Epidermal melanocyte (primary cell): Measurements from ENCODE around the gene C19orf85.
"Not testable (repeated sequence)": the region's sequence is repeated elsewhere in the genome, so short reads cannot be mapped to it uniquely, and the experiment has no call there.

Experiments used
- DNase-seq: peaks from one replicate; pipeline ENCODE4 v3.0.0; 2011; ENCODE audit warnings: low spot score; ENCODE audit not compliant: insufficient read length

The C19orf85 gene

DNA sequence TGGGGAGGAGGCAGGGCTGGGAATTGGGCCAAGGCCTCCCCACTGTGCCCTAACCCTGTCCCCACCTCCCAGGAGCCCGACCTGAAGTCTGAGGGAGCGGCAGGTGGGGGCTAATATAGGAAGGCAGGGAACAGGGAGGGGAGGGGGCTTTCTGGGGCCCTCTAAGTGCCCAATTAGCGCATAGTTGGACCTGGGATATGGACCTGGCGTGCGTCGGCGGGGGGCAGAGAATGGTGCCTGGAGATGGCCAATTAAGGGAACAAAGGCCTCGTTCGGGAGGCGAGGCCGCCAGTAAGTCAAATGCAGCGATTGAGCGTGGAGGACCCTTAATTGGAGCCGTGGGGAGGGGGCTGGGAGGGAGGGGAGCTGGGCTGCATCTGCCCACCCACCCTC, at the start of gene C19orf85:
TSS of gene C19orf85 (minus strand) at position 90 of the 393 bp plus-strand sequence. CDS start 197 bp downstream, outside the sequence.
- DNase-seq: no peak

DNA sequence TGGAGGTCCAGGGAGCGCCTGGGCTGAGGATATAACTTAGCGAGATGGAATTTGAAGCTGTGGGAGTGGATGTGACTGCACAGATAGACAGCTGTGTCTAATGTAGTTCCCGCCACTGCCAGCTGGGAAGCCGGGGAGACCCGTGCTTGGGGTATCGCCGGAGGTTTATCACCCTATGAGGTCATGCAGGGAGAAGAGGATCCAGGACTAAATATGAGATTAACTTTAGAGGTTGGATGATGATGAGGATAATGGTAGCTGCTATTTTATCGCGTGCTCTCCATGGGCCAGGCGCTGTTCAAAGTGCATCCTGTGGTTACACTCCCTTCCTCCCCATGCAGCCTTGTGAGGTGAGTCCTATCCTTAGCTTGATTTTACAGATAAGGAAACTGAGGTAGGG, 43.6 kb upstream of the C19orf85 start:
- DNase-seq: no peak

DNA sequence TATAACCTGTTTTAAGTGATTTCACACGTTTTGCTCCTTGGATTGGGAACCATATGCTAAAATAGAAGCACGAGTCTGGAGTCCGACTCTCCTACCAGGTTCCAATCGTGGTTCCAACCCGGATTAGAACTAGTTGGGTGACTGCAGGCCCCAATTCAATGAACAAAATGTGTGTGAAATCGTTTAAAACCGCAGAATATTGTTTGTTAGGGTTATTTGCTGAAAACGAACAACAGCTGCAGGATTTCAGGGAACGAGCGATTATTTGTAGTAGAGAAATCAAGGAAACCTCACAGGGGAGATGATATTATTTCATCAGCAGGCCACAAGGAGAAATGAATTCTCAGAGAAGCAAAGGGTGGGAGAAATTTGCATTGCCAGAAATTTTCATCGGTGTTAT, 40.4 kb upstream of the C19orf85 start:
- no peak for DNase-seq

DNA sequence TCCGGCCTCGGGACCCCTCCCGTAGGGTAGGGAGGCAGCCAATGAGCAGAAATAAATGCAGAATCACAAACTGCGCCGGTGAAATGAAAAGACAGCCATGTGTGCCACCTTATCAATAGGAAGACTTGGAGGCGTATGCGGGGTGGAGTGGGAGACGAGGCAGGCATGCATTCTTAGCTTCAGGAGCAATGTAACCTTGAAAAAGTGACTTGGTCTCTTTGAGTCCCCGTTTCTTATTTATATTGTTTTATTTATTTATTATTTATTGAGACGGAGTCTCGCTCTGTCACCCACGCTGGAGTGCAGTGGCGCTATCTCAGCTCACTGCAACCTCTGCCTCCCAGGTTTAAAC, 39.7 kb upstream of the C19orf85 start:
- no peak for DNase-seq

DNA sequence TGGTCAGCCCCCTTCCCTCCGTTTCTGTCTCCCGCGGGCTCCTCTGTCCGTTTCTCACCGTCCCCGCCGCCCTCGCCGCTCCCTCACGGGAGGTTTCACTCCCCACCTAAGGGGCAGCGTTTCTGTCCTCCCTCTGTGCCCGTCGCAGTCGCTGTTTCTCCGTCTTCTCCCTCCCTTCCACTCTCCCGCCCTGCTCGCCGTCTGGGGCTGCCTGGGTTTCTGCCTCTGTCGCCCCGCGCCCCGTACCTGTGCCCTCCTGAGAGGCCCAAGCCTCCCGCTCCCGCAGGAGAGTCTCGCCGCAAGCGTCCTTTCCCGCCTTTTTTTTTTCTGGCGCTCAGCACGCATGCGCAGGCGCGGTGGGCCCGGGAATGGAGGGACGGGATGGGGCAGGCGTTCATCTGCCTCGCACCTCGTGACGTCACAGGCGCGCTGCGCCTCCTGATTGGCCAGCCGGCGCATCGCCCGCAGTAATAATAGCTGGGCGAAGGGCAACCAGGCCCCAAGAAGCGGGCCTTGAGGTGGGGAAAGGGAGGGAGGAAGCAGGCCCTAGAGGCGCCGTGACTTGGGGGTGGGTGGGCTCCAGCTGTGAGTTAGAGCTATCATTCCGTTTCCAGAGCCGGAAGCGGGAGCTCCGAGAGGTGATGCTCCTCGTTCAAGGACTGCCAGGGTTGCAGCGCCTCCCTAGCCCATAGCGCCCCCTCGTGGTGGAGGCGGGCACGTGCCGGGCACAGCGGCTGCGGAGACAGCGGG, 39.1 kb upstream of the C19orf85 start:
- peak; percentile 97 for DNase-seq

DNA sequence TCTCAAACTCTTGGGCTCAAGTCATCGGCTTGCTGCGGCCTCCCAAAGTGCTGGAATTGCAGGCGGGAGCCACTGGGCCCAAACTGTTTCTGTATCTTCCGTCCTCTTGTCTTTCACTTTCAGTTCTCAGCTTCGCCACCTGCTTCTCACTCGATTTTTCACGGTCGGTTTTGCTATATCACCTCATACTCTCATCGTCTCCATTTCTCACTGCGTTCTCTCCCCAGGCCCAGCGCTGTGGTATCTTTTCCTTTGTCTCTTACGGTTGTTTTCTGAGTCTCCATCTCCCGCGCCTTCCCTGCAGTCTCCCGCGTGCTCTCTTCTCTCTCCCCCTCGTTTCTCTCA, 38.6 kb upstream of the C19orf85 start:
- DNase-seq: no peak

- no peak for DNase-seq
Observed at GRCh38 chr19:55502197-55502952, 37.8 kb upstream of the C19orf85 start.

GRCh38 chr19:55500368-55500952, 35.9 kb upstream of the C19orf85 start:
- no peak for DNase-seq

GRCh38 chr19:55498246-55498840, 33.8 kb upstream of the C19orf85 start:
- DNase-seq: no peak

DNA sequence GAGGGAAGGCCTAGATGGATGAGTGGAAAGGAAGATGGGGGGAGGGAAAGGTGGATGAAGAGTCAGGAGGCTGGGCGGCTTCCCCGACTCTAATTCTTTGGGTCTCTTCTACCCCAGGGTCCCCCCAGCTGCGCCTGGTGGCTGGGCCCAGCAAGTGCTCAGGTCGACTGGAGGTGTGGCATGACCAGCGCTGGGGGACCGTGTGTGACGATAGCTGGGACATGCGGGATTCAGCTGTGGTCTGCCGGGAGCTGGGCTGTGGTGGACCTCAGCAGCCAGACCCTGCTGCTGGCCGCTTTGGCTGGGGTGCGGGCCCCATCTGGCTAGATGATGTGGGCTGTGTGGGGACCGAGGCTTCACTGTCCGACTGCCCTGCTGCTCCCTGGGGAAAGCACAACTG, 33.2 kb upstream of the C19orf85 start:
- no peak for DNase-seq

GRCh38 chr19:55496820-55497219, 32.3 kb upstream of the C19orf85 start:
- DNase-seq: not testable (repeated sequence)

DNA sequence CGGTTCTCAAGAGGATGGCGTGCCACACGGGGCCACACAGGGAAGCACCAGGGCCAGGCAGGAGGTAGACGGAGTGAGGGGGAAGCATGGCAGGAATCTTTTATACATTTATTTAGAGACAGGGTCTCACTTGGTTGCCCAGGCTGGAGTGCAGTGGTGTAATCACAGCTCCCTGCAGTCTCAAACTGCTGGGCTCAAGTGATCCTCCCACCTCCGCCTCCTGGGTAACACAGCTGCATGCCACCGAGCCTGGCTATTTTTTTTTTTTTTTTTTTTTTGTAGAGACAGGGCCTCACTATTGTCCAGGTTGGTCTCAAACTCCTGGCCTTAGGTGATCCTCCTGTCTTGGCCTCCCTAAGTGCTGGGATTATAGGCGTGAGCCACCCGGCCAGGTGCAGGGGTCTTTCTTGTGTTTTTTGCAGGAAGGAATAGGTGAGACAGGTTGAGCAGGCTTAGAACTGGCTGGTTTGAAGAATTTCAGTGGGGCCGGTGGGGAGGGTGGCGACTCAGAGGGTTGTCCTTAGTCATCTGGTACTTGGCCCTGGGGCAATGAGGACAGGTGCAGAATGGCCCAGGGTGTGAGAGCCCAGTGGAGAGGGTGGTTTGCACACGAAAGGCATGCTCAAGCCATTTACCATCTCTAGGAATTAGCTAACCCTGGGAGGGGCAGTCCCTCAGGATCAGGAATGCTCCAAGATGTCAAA, 31.2 kb upstream of the C19orf85 start:
- DNase-seq: no peak

DNA sequence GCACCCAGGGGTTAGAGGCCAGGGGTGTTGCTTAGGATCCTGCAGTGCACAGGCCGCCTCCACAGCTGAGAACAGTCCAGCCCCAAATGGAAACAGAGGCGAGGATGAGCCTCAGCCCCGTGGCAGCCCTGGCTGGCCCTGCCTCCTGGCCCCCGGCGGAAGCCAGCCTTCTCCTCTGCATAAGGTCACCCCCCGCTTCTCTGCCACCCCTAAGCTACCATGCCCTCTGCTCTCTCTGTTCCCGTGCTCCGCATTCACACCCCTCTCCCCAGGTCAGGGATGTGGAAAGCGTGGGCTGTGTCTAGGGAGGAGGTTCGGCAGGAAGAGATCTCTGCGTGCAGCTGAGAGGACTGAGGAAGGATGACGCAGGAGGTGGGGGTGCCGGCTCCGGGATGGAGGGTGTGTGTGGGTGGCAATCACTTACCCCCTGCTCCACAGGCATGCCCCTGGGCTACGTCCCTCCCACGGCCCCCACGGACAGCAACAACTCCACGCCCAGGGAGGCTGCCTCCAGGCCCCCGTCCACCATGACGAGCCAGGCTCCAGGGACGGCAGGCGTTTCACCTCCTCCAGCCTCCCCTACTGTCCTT, 29.7 kb upstream of the C19orf85 start:
- DNase-seq: no peak

- no peak for DNase-seq
Observed at GRCh38 chr19:55493645-55494171, 29.2 kb upstream of the C19orf85 start.

DNA sequence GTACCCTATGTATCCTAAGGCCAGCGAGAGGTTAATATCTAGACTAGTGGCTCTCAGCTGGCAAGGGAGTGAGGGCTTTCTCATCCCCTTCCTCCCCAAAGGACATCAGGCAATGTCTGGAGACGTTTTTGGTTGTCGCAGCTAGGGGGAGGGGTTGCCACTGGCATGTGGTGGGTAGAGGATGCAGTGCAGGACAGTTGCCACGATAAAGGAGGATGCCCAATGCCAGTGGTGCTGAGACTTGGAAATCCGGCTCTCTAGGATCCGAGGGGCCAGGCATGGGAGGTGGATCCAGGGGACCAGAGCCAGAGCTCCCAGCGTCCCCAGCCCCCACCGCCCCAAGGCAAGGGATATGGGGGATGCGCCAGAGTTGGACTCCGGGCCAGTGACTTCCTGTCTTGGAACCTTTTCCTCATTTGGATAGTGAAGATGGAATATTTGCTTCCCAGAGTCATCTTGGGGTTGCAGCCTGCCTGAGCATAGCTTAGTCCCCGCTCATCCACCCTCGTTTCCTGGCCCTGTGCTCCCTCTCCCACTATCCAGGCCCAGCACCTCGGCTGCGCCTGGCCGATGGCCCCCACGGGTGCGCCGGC, 28.6 kb upstream of the C19orf85 start:
- no peak for DNase-seq

DNA sequence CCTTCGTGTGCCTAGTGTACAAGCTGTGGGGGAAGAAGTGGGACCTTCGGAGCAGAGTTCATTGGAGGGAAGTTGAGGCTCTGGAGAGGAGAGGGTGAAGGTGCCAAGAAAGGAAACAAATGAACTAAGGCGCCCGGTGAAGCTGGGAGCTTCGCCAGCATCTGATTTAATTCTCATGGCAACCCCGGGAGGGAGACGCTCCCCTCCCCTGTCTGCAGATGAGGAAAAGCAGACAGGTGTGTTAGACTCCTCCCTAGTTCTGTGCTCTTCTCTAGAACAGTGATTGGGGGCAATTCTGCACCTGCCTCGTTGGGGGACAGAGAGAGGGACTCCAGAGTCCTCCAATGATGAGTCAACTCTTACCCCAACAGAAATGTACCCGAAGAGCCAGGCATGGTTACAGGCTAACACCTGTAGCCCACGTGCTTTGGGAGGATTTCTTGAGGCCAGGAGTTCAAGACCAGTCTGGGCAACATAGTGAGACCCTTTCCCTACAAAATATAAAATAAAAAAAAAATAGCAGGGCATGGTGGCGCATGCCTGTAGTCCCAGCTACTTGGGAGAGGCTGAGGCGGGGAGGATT, 27.9 kb upstream of the C19orf85 start:
- no peak for DNase-seq

GRCh38 chr19:55491546-55492360, 27.2 kb upstream of the C19orf85 start:
- DNase-seq: no peak

- no peak for DNase-seq
Observed at GRCh38 chr19:55490478-55491432, 26.2 kb upstream of the C19orf85 start.
